ENCODE data around the gene CGN. TPM values are rescaled to one million over a fixed set of nuclear protein-coding genes. Genes with fewer than 3 reads are reported as not detected.

CGN gene
- total RNA-seq, 6 donors from 2014 or later, result 51.6 to 223 (median 99.2) TPM

- Histone ChIP-seq H3K4me3 (no peak overlapping the region), H3K27ac (no peak overlapping the region), H3K27me3 (no peaks in the 10 kb centered on the region), H3K4me1 (no peaks in the 10 kb centered on the region), H3K9me3 (no peaks in the 10 kb centered on the region), H3K36me3 (peaks cover 0 to 30% (median 12%) of the 10 kb centered on the region in 4 donors)
- no peak for ATAC-seq (ENCODE audit: low FRiP score in 2 of 2)
- no peak for TF ChIP-seq EP300 (IDR thresholded peaks at IDR 0.05)
- no peak for TF ChIP-seq POLR2AphosphoS5 (IDR thresholded peaks at IDR 0.05)
- no peak for TF ChIP-seq POLR2A (IDR thresholded peaks at IDR 0.05)
- TF ChIP-seq CTCF (IDR thresholded peaks at IDR 0.05), result no peak
- WGBS, 2 donors, result 100% methylated on average over 1 of the region's 1 CpG
- no peak for DNase-seq
Observed at GRCh38 chr1:151581921-151582320, 70.7 kb downstream of the CGN start.

GRCh38 chr1:151583796-151584195, 72.6 kb downstream of the CGN start:
- H3K36me3 ChIP-seq, result peaks cover 0 to 25% (median 11%) of the 10 kb centered on the region in 4 donors
- DNase-seq (no peak), ATAC-seq (ENCODE audit: low FRiP score in 2 of 2) (no peak)
- H3K27ac ChIP-seq, result no peak overlapping the region
- H3K4me3 ChIP-seq, result no peak overlapping the region
- H3K4me1 ChIP-seq, result no peaks in the 10 kb centered on the region
- no peaks in the 10 kb centered on the region for H3K27me3 ChIP-seq
- no peaks in the 10 kb centered on the region for H3K9me3 ChIP-seq
- 64 to 84% methylated on average over 2 of the region's 2 CpGs for WGBS, 2 donors
- TF ChIP-seq CTCF (IDR thresholded peaks at IDR 0.05), result no peak
- TF ChIP-seq POLR2A (IDR thresholded peaks at IDR 0.05), result no peak
- no peak for TF ChIP-seq EP300 (IDR thresholded peaks at IDR 0.05)
- TF ChIP-seq POLR2AphosphoS5 (IDR thresholded peaks at IDR 0.05), result no peak

- Histone ChIP-seq H3K36me3 (peaks cover 0 to 21% (median 8%) of the 10 kb centered on the region in 4 donors), H3K4me3 (no peak overlapping the region), H3K9me3 (no peaks in the 10 kb centered on the region), H3K27ac (no peak overlapping the region), H3K4me1 (no peaks in the 10 kb centered on the region), H3K27me3 (no peaks in the 10 kb centered on the region)
- ATAC-seq (ENCODE audit: low FRiP score in 2 of 2) (no peak), DNase-seq (no peak)
- whole genome bisulfite sequencing, 2 donors, result 72 to 81% methylated on average over 6 of the region's 6 CpGs
- TF ChIP-seq POLR2A (IDR thresholded peaks at IDR 0.05) (no peak), EP300 (IDR thresholded peaks at IDR 0.05) (no peak), CTCF (IDR thresholded peaks at IDR 0.05) (no peak), POLR2AphosphoS5 (IDR thresholded peaks at IDR 0.05) (no peak)
Observed at GRCh38 chr1:151584278-151584677, 73.1 kb downstream of the CGN start.

GRCh38 chr1:151584780-151585179, 73.6 kb downstream of the CGN start:
- Histone ChIP-seq H3K9me3 (no peaks in the 10 kb centered on the region), H3K36me3 (peaks cover 0 to 16% (median 6%) of the 10 kb centered on the region in 4 donors), H3K27ac (peak overlapping the region in 2 of 4 donors; percentile 3 to 42), H3K4me1 (no peaks in the 10 kb centered on the region), H3K27me3 (no peaks in the 10 kb centered on the region), H3K4me3 (no peak overlapping the region)
- DNase-seq, result no peak
- ATAC-seq (ENCODE audit: low FRiP score in 2 of 2), result no peak
- TF ChIP-seq POLR2AphosphoS5 (IDR thresholded peaks at IDR 0.05) (no peak), CTCF (IDR thresholded peaks at IDR 0.05) (no peak), EP300 (IDR thresholded peaks at IDR 0.05) (no peak), POLR2A (IDR thresholded peaks at IDR 0.05) (no peak)
- 79 to 83% methylated on average over 7 of the region's 7 CpGs for WGBS, 2 donors

DNA sequence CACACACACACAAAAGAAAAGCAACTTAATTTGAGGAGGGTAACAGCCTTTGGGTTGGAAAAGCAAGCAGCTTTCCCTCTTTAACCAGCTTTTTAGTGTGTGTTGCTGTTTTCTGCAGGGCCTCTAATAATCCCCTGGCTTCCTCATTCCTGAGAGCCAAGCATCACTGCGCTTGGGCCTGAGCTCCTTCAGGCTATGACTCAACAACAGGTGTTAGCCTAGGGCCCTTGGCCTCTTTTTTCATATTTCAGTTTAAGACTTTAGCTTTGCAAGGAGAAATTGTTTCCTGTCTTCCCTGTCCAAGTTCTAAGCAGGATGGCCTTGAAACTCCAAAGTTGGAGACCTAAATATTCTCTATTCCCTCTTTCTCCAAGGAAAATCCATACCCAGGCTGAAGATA, 74.4 kb downstream of the CGN start:
- TF ChIP-seq POLR2A (IDR thresholded peaks at IDR 0.05) (no peak), CTCF (IDR thresholded peaks at IDR 0.05) (no peak), EP300 (IDR thresholded peaks at IDR 0.05) (no peak), POLR2AphosphoS5 (IDR thresholded peaks at IDR 0.05) (no peak)
- ATAC-seq (ENCODE audit: low FRiP score in 2 of 2) (peak; percentile 72 to 90), DNase-seq (peak in 1 of 2 donors; percentile 58)
- 0 to 13% methylated on average over 1 of the region's 1 CpG for WGBS, 2 donors
- H3K27me3 ChIP-seq, result no peaks in the 10 kb centered on the region
- peaks cover 0 to 12% (median 5%) of the 10 kb centered on the region in 4 donors for H3K36me3 ChIP-seq
- peak overlapping the region; percentile 13 to 45 (median 38) for H3K27ac ChIP-seq
- H3K4me3 ChIP-seq, result no peak overlapping the region
- H3K4me1 ChIP-seq, result no peaks in the 10 kb centered on the region
- no peaks in the 10 kb centered on the region for H3K9me3 ChIP-seq
